Activated T-cell treated with anti-CD3 and anti-CD28 coated beads for 1 hour (primary cell): ENCODE data around the gene SIK3.
"Not testable (repeated sequence)": the region's sequence is repeated elsewhere in the genome, so short reads cannot be mapped to it uniquely, and the experiment has no call there.

Experiments
- DNase-seq: peaks from one replicate; pipeline ENCODE4 v3.0.0-alpha.2; 2020; ENCODE audit warnings: low read depth

The SIK3 gene

DNA sequence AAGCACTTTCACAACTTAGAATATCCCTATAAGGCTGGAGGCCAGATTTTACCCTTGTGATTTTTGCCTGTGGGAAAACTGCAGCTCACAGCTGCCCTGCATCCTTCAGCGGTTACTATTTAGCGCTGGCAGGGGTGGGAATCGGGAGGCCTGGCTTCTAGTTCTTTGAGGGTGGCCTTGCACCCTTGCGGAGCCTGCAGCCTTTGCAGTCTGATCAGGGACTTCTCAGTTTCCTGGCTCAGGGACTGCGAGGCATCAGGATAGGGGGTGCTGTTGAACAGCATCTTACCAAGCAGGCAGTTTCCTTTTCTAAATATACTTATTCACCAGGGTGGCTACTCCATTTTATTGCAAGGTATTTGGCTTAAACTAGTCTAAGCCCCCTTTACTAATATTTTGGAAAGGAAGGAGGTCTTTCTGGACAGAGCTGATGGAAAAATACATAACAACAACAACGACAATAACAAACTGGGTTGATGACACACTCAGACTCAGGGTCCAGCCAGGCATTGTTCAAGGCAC, 257.9 kb downstream of the SIK3 start:
- DNase-seq = no peak

DNA sequence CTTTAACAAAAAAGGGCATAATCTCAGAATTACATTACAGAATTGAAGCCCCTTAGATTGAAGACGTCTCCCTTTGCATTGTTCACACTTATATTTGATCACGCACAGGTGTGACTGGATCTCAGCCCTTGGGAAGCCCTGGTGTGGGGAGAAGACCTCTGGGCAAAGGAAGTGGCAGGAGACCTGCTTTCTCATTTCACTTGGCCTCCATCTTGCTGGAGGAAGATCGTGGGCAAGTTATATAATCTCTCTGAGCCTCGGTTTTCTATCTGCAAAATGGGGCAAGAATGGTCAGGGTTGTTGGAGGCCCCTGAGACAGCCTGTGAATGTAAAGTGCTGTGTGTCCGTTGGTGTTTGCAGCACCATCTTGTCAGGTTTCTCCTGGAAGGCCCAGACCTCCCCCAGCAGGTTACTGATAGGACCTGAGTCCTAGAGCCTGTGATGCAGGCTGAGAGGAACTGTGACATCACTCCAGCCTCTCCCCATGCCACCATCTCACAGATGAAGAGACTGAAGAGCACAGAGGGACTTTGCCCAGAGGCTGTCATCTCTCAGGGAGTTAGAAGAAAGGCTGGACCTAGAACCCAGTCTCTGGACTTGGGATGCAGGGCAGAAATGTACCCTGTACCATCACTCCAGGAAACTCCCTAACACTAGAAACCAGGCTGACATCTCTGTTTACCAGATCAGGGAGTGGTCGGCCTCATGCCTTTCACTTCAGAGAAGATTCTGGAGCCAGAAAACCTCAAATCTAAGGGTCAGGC, 259.7 kb downstream of the SIK3 start:
- no peak for DNase-seq

DNA sequence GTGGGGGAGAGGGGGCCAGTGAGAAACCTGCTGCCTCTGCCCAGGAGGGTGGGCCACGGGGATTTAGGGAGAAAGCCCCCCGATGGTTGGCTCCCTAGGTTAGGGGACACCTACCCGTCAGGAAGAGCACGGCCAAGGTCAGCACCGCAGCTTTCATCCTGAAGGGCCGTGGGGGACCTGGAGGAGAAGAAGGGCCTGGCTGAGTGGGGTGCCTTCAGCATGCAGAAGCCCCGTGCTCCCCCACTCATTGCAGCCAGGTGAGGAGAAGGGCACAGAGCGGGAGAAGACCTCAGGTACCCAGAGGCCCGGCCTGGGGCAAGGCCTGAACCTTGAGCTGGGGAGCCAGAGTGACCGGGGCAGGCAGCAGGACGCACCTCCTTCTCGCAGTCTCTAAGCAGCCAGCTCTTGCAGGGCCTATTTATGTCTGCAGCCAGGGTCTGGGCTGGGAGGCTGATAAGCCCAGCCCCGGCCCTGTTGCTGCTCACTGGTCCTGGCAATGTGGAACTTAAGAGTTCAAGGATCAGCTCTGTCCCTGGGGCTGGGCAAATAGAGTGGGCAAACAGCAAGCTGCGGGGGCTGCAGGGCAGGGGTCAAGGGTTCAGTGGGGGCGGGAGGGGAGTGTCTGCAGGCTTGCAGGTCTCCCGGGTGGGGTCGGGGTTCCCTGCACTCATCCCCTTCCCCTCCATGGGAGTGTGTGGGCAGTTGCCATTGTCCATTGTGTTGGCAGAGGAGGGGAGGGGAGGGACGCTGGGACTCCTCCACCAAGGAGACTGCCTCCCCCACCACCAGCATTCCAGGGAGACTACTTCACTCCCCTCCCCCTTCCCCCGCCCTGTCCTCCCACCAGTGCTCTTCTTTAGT, 260.8 kb downstream of the SIK3 start, which contains the start of gene APOA1:
TSS of gene APOA1 (minus strand) at position 392 of the 861 bp plus-strand sequence. CDS start at position 157, 235 bp downstream.
- DNase-seq = no peak

DNA sequence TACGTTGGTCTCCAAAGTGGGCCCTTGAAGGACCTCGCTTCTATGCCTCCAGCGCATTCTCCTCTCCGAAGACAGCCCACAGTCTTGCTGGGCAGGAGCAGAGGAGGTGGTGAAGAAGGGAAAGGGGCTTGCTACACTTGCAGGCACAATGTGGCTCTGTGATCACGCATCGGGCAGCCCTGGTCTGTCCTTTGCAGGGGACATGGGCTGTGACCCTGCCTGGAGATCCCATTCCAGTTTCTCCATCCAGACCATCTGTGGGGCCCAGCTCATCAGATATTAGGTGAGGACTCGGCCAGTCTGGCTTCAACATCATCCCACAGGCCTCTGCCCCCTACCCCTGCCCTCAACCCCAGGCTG, 261.6 kb downstream of the SIK3 start:
- DNase-seq = no peak

DNA sequence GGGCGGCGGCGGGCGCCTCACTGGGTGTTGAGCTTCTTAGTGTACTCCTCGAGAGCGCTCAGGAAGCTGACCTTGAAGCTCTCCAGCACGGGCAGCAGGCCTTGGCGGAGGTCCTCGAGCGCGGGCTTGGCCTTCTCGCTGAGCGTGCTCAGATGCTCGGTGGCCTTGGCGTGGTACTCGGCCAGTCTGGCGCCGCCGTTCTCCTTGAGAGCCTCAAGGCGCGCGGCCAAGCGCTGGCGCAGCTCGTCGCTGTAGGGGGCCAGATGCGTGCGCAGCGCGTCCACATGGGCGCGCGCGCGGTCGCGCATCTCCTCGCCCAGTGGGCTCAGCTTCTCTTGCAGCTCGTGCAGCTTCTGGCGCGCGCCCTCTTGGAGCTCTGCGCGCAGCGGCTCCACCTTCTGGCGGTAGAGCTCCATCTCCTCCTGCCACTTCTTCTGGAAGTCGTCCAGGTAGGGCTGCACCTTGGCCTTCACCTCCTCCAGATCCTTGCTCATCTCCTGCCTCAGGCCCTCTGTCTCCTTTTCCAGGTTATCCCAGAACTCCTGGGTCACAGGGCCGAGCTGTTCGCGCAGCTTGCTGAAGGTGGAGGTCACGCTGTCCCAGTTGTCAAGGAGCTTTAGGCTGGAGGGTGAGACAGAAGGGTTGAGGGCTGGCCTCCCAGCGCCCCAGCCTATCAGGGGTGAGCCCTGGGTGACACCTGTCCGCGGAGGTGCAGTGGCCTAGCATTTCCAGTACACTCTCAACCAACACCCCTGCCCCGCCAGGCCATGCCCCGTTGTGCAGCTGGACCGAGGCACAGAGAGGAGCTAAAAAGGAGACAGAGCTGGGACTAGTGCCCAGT, 262.2 kb downstream of the SIK3 start:
- DNase-seq = peak; percentile 70

DNA sequence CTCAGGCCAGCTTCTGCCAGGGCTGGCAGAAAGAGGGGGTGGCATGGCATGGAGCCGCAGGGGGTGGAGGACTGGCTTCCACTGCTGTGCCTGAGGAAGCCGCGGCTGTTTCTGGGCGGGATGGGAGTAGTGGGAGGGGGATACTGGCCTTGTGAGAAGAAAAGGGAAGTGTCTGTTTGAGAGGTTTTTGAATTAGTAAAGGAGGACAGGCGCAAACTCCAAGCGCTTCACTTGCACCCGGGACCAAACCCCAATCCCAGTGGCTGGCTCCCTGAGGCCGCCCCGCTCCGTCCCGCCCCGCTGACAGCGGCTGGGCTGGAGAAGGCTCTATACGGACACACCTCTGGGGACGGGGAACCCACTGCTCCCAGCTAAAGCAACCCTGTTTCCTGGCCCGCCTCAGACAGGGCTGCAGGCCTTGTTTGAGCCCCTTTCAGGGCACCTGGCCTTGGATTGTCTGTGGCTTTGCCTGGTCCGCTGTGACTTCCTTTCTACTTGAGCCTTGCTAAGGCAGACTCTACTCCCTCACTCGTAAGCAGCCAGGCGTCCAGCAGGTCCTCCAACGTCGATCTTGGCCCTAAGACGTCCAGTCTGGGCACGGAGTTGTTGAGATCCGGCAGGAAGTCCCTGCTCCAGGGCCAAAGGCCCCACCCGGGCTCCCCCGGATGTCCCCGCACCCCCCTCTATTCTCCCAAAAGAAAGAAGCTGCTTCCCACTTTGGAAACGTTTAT, 263.0 kb downstream of the SIK3 start:
- no peak for DNase-seq

DNA sequence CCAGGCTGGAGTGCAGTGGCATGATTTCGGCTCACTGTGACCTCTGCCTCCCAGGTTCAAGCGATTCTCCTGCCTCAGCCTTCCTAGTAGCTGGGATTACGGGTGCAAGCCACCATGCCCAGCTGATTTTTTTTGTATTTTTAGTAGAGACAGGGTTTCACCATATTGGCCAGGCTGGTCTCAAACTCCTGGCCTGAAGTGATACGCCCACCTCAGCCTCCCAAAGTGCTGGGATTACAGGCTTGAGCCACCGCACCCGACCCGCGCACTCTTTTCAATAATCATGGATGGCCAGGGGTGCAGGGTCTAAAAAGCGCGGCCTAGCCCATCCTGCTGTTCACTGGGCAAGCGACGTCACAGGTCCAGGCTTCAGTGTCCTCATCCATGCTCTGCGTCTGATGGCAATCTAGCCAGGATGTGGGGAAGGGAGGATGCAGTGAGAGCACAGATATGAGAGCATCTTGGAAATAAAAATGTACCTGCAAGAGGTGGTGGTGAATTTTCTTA, 263.6 kb downstream of the SIK3 start:
- not testable (repeated sequence) for DNase-seq

DNA sequence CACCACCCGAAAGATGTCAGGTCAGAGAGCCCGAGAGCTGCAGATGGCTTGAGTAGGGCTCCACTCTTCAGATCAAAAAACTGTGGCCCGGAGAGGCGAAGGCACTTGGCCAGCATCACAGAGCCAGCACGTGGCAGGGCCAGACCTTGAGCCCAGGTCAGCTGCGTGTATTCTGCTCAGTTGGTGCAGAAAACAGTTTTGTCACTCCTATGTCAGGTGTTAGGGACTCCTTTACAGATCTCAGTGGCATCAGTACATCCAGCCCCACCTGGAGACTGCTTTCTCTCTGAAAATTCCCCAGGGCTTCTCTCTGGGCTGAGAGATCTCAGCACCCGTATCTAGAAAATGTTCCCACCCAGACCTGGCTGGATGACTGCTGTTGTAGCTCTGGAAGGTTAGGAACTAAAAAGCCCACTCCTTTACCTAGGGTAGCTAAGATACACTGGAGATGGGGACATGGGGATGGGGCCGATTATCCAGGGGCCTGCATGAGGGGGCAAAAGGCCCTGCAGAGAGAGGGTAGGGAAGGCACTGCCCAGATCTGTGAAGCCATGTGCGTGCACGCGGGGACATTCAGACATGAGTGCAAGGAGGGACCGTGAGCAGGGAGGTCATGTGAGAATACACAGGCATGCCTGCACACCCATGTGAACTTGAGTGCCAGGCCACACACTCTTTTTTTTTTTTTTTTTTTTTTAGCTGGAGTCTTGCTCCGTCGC, 264.3 kb downstream of the SIK3 start:
- DNase-seq = no peak

DNA sequence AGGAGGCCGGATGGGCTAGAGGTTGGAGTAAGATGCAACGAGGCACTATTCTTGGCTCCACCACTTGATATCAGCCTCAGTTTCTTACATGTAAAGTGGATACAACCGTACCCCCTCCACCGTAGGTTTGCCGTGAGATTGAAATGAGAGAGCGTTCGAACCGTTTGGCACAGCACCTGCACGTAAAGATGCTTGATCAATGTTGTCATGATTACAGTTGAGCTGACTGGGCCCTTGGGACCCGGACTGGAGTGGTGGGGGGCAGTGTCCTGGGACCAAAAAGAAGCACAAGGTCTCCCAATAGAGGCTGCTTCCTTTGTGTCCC, 264.8 kb downstream of the SIK3 start:
- no peak for DNase-seq

DNA sequence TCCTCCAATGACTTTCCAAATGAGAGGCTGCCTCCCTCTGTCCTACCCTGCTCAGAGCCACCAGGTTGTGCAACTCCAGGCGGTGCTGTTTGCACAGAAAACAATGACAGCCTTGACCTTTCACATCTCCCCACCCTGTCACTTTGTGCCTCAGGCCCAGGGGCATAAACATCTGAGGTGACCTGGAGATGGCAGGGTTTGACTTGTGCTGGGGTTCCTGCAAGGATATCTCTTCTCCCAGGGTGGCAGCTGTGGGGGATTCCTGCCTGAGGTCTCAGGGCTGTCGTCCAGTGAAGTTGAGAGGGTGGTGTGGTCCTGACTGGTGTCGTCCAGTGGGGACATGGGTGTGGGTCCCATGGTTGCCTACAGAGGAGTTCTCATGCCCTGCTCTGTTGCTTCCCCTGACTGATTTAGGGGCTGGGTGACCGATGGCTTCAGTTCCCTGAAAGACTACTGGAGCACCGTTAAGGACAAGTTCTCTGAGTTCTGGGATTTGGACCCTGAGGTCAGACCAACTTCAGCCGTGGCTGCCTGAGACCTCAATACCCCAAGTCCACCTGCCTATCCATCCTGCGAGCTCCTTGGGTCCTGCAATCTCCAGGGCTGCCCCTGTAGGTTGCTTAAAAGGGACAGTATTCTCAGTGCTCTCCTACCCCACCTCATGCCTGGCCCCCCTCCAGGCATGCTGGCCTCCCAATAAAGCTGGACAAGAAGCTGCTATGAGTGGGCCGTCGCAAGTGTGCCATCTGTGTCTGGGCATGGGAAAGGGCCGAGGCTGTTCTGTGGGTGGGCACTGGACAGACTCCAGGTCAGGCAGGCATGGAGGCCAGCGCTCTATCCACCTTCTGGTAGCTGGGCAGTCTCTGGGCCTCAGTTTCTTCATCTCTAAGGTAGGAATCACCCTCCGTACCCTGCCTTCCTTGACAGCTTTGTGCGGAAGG, 265.6 kb downstream of the SIK3 start:
- no peak for DNase-seq

DNA sequence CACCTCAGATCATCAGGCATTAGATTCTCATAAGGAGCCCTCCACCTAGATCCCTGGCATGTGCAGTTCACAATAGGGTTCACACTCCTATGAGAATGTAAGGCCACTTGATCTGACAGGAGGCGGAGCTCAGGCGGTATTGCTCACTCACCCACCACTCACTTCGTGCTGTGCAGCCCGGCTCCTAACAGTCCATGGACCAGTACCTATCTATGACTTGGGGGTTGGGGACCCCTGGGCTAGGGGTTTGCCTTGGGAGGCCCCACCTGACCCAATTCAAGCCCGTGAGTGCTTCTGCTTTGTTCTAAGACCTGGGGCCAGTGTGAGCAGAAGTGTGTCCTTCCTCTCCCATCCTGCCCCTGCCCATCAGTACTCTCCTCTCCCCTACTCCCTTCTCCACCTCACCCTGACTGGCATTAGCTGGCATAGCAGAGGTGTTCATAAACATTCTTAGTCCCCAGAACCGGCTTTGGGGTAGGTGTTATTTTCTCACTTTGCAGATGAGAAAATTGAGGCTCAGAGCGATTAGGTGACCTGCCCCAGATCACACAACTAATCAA, 266.4 kb downstream of the SIK3 start:
- DNase-seq = no peak

DNA sequence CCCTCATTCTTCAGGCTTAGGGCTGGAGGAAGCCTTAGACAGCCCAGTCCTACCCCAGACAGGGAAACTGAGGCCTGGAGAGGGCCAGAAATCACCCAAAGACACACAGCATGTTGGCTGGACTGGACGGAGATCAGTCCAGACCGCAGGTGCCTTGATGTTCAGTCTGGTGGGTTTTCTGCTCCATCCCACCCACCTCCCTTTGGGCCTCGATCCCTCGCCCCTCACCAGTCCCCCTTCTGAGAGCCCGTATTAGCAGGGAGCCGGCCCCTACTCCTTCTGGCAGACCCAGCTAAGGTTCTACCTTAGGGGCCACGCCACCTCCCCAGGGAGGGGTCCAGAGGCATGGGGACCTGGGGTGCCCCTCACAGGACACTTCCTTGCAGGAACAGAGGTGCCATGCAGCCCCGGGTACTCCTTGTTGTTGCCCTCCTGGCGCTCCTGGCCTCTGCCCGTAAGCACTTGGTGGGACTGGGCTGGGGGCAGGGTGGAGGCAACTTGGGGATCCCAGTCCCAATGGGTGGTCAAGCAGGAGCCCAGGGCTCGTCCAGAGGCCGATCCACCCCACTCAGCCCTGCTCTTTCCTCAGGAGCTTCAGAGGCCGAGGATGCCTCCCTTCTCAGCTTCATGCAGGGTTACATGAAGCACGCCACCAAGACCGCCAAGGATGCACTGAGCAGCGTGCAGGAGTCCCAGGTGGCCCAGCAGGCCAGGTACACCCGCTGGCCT, 267.9 kb downstream of the SIK3 start:
- no peak for DNase-seq

DNA sequence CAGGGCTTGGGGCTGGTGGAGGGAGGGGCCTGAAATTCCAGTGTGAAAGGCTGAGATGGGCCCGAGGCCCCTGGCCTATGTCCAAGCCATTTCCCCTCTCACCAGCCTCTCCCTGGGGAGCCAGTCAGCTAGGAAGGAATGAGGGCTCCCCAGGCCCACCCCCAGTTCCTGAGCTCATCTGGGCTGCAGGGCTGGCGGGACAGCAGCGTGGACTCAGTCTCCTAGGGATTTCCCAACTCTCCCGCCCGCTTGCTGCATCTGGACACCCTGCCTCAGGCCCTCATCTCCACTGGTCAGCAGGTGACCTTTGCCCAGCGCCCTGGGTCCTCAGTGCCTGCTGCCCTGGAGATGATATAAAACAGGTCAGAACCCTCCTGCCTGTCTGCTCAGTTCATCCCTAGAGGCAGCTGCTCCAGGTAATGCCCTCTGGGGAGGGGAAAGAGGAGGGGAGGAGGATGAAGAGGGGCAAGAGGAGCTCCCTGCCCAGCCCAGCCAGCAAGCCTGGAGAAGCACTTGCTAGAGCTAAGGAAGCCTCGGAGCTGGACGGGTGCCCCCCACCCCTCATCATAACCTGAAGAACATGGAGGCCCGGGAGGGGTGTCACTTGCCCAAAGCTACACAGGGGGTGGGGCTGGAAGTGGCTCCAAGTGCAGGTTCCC, 268.6 kb downstream of the SIK3 start, which contains the start of gene APOC3:
TSS of gene APOC3 (plus strand) at position 383 of the 659 bp plus-strand sequence. CDS start 676 bp downstream, outside the sequence.
- DNase-seq = no peak

DNA sequence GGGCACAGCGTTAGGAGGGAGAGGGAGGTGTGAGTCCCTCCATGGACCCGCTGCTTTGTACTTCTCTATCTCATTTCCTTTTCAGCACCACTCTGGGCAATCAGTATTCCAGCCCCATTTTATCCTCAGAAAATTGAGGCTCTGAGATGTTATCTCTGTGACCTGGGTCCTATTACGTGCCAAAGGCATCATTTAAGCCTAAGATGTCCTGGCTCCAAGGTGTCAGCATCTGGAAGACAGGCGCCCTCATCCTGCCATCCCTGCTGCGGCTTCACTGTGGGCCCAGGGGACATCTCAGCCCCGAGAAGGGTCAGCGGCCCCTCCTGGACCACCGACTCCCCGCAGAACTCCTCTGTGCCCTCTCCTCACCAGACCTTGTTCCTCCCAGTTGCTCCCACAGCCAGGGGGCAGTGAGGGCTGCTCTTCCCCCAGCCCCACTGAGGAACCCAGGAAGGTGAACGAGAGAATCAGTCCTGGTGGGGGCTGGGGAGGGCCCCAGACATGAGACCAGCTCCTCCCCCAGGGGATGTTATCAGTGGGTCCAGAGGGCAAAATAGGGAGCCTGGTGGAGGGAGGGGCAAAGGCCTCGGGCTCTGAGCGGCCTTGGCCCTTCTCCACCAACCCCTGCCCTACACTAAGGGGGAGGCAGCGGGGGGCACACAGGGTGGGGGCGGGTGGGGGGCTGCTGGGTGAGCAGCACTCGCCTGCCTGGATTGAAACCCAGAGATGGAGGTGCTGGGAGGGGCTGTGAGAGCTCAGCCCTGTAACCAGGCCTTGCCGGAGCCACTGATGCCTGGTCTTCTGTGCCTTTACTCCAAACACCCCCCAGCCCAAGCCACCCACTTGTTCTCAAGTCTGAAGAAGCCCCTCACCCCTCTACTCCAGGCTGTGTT, 269.4 kb downstream of the SIK3 start:
- no peak for DNase-seq

DNA sequence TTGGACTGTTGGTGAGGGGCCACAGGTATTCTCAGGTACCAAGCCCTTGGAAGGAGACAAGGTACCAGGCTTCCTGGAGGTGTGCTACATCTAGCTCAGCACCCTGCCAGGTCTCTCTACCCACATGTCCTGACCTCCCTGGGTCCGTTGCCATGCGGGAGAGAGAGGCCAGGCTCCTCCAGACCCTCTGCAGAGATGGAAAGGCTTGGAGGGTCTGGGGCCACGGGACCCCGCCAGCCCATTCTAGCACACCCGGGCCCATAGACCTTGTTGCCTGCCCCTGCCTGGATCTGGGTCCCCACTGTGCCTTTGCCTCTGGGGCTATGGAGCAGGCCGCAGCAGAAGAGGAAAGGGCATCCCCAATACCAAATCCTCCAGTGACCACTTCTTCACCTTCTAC, 270.8 kb downstream of the SIK3 start:
- DNase-seq = no peak

DNA sequence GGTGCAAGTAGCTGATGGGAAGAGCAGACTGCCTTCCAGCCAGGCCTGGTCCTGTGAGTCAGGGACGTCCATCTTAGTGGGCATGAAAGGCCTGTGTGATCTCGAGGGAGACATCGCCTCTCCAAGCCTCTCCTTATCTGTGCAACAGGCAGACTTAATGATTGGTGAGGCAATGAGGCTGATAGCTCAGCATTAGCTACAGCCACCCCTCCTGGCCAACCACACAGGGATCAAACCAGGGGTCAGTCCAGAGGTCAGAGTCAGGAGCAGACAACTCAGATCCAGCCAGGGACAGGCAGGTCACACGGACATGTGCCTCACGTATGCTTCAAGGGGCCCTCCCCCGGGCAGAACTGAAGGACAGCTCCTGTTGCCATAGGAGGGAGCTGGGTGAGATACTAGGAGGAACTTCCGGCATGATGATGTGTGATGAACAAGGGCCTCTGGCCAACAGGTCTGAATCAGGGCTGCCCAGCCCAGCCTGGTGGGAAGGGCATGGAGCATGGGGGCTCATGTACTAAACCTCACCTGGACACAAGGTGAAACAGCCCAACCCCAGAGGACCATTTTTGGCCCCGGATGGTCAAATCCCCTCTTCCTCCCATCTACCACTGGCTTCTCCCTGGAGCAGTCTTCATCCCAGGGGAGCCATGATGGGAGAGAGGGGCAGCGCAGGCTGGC, 271.3 kb downstream of the SIK3 start:
- no peak for DNase-seq
